GM10248 (cell line): Measurements from ENCODE around the gene C11orf21.

Experiments
- CTCF ChIA-PET: fragments of 300-600 bp; sonication (Branson Sonifier 250); formaldehyde crosslinking; extraction: SDS; loops from one replicate; lab custom pipeline; 2021; ENCODE audit warnings: antibody characterized with exemption; lab: Yijun Ruan, JAX
- POLR2A ChIA-PET: fragments of 350-650 bp; sonication (Branson Sonifier 250); formaldehyde crosslinking; extraction: SDS; loops from one replicate; lab custom pipeline; 2020; ENCODE audit warnings: antibody characterized with exemption; lab: Yijun Ruan, JAX
- DNase-seq: peaks from one replicate; pipeline ENCODE4 v3.0.0; 2012; ENCODE audit errors: extremely low spot score
- CTCF ChIP-seq: IDR thresholded peaks from 2 replicates; pipeline ENCODE4 v1.5.1; 2012; ENCODE audit warnings: mild to moderate bottlenecking, low read depth; ENCODE audit errors: extremely low read depth, missing control alignments, control extremely low read depth

Gene C11orf21

GRCh38 chr11:2312232-2313042 is 10.7 kb upstream of the C11orf21 start:
- POLR2A ChIA-PET, result no interaction called here
- no peak for DNase-seq
- CTCF ChIA-PET, result interaction anchor here (17.1 kb wide), 1 partner anchor 109 kb away, joined by 485 read pairs; no protein-coding TSS in a partner anchor
- TF ChIP-seq CTCF, result no peak

GRCh38 chr11:2311353-2312133 is 9.8 kb upstream of the C11orf21 start:
- no peak for TF ChIP-seq CTCF
- POLR2A ChIA-PET, result interaction anchor here (1.2 kb wide), 1 partner anchor 65 kb away, joined by 5 read pairs; no protein-coding TSS in a partner anchor
- CTCF ChIA-PET, result interaction anchor here (0.6 to 17.1 kb wide), 2 partner anchors 11 to 110 kb away, joined by 3 to 485 read pairs; no protein-coding TSS in a partner anchor
- no peak for DNase-seq

GRCh38 chr11:2310786-2311352 is 9.2 kb upstream of the C11orf21 start:
- no peak for TF ChIP-seq CTCF
- ChIA-PET CTCF (interaction anchor here (0.6 to 17.1 kb wide), 3 partner anchors 10 to 110 kb away, joined by 3 to 485 read pairs (median 3); partner anchors contain the start of gene CD81), POLR2A (interaction anchor here (1.2 kb wide), 1 partner anchor 66 kb away, joined by 5 read pairs; no protein-coding TSS in a partner anchor)

GRCh38 chr11:2310073-2310785 is 8.5 kb upstream of the C11orf21 start:
- no peak for TF ChIP-seq CTCF
- ChIA-PET POLR2A (interaction anchor here (1.2 kb wide), 1 partner anchor 67 kb away, joined by 5 read pairs; no protein-coding TSS in a partner anchor), CTCF (interaction anchor here (0.7 to 17.1 kb wide), 3 partner anchors 8 to 111 kb away, joined by 3 to 485 read pairs (median 3); partner anchors contain the start of gene CD81)
- no peak for DNase-seq

More at GRCh38 chr11:2310786-2311352, 9.2 kb upstream of the C11orf21 start:
- no peak for DNase-seq

- CTCF ChIA-PET, result interaction anchor here (0.7 to 17.1 kb wide), 2 partner anchors 9 to 112 kb away, joined by 3 to 485 read pairs; no protein-coding TSS in a partner anchor
- no peak for DNase-seq
- POLR2A ChIA-PET, result no interaction called here
- no peak for TF ChIP-seq CTCF
Measured at GRCh38 chr11:2309251-2310072, 7.7 kb upstream of the C11orf21 start.
